MCF 10A (cell line): ENCODE results near the gene IRF1. TPM values are rescaled to one million over a fixed set of nuclear protein-coding genes. Genes with fewer than 3 reads are reported as not detected.

Experiments used
- BruUV-seq: library from RNA; stranded (reverse); fragments of 400-500 nt; replicated peaks from 2 replicates; lab custom pipeline; 2021; lab: Mats Ljungman, UMichigan
- CTCF ChIA-PET: fragments of 300-600 bp; sonication (Branson Sonifier 250); formaldehyde crosslinking; extraction: SDS; loops from one replicate; lab custom pipeline; 2021; ENCODE audit warnings: antibody characterized with exemption, inconsistent platforms; lab: Yijun Ruan, JAX
- POLR2A ChIA-PET: fragments of 300-600, 350-650 bp; sonication (Branson Sonifier 250); formaldehyde crosslinking; extraction: SDS; loops from one replicate; lab custom pipeline; 2020; ENCODE audit warnings: antibody characterized with exemption, inconsistent platforms; lab: Yijun Ruan, JAX
- DNase-seq: peaks from one replicate; pipeline ENCODE4 v3.0.0-alpha.2; 2018; ENCODE audit not compliant: unreplicated experiment
- H3K27ac Mint-ChIP-seq: one replicate; pipeline ENCODE4 v1.8.0; 2022; ENCODE audit warnings: mild to moderate bottlenecking, low read depth, mixed read lengths; ENCODE audit not compliant: unreplicated experiment
- H3K27me3 Mint-ChIP-seq: one replicate; pipeline ENCODE4 v1.8.0; 2022; ENCODE audit warnings: mixed read lengths; ENCODE audit not compliant: insufficient read depth, unreplicated experiment
- H3K36me3 Mint-ChIP-seq: one replicate; pipeline ENCODE4 v1.8.0; 2022; ENCODE audit warnings: mild to moderate bottlenecking, moderate library complexity, mixed read lengths; ENCODE audit not compliant: insufficient read depth, unreplicated experiment
- H3K4me1 Mint-ChIP-seq: one replicate; pipeline ENCODE4 v1.8.0; 2022; ENCODE audit warnings: mixed read lengths; ENCODE audit not compliant: insufficient read depth, unreplicated experiment
- H3K4me3 Mint-ChIP-seq: one replicate; pipeline ENCODE4 v1.8.0; 2022; ENCODE audit warnings: mild to moderate bottlenecking, moderate library complexity, mixed read lengths; ENCODE audit not compliant: unreplicated experiment
- H3K9me3 Mint-ChIP-seq: one replicate; pipeline ENCODE4 v1.8.0; 2022; ENCODE audit warnings: mixed read lengths; ENCODE audit not compliant: unreplicated experiment
- intact Hi-C: fragments of 100-400 bp; cut with micrococcal nuclease; formaldehyde crosslinking; loops from 2 replicates; pipeline ENCODE4 v1.14.1; 2022
- total RNA-seq: library from RNA; stranded (reverse); gene quantifications from 2 replicates; pipeline ENCODE4 v1.2.3, GENCODE V29; 2022
- TF ChIP-seq, protein P1 (sequence below): fragments of 200-600 bp; IDR thresholded peaks from one replicate; pipeline ENCODE4 v1.8.0; 2022; ENCODE audit warnings: antibody characterized with exemption, mild to moderate bottlenecking; ENCODE audit not compliant: unreplicated experiment

Gene IRF1
- total RNA-seq, 1 experiment from 2014 or later: 18.7 TPM

DNA sequence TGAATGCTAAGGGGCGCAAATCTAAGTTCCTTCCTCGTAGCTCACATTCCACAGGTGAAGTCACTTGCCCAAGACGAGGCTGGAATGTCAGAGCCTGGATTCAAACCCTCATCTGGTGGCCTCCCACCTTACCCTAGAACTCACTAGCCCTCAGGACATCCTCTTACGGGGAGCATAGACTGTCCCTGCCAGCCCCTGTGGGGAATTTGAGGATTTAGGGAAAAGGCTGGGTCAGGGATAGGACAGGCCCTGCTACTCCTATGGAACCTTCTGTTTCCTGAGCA, 45.0 kb downstream of the IRF1 start:
- no TSS peak for BruUV-seq
- Mint-ChIP-seq H3K27ac (peak overlapping the region; percentile 34), H3K9me3 (peaks cover 8% of the 10 kb centered on the region), H3K4me1 (peaks cover 42% of the 10 kb centered on the region), H3K27me3 (no peaks in the 10 kb centered on the region), H3K36me3 (no peaks in the 10 kb centered on the region), H3K4me3 (no peak overlapping the region)
- ChIA-PET CTCF (interaction anchor here (0.8 to 4.7 kb wide), 6 partner anchors 12 to 34 kb away, joined by 3 to 28 read pairs (median 4); no protein-coding TSS in a partner anchor), POLR2A (interaction anchor here (1.0 to 3.2 kb wide), 7 partner anchors 12 to 51 kb away, joined by 3 to 15 read pairs (median 6); partner anchors contain the start of gene IRF1)
- no peak for DNase-seq
- intact Hi-C loops: no loop called here
- TF ChIP-seq, protein P1, sequence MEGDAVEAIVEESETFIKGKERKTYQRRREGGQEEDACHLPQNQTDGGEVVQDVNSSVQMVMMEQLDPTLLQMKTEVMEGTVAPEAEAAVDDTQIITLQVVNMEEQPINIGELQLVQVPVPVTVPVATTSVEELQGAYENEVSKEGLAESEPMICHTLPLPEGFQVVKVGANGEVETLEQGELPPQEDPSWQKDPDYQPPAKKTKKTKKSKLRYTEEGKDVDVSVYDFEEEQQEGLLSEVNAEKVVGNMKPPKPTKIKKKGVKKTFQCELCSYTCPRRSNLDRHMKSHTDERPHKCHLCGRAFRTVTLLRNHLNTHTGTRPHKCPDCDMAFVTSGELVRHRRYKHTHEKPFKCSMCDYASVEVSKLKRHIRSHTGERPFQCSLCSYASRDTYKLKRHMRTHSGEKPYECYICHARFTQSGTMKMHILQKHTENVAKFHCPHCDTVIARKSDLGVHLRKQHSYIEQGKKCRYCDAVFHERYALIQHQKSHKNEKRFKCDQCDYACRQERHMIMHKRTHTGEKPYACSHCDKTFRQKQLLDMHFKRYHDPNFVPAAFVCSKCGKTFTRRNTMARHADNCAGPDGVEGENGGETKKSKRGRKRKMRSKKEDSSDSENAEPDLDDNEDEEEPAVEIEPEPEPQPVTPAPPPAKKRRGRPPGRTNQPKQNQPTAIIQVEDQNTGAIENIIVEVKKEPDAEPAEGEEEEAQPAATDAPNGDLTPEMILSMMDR: no peak

DNA sequence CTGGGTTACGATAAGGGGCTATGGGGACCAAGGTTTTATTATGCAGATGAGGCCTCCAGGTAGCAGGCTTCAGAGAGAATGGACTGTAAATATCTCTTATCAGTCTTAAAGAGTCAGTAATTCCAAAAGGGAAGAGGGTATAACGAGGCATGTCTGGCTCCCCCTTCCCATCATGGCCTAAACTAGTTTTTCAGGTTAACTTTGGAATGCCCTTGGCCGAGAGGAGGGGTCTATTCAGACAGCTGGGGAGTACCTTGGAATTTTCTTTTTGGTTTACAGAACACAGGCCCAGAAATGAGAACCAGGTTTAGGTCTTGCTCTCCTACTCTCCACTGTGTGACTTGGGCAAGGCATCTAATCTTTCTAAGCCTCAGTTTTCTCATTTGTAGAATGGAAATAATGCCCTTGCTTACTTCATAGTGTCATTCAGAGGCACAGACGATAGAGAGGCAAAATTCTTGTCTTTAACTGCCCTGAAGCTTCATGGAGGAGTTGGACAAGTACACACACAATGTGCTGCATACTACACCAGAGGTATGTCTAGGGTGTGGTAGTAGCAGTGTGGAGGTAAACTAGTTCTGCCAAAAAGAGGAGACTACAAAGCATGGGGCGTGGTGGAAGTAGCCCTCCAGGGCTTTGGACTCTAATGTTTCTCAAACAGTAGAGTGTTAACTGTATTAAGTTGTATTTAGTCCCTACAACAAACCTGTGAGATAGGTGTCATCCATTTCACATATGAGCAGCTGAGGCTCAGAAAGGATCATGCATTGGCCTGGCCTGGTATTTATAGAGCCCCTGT, 45.5 kb downstream of the IRF1 start:
- peak; percentile 70 for DNase-seq
- POLR2A ChIA-PET: interaction anchor here (0.6 to 3.2 kb wide), 8 partner anchors 13 to 518 kb away, joined by 3 to 15 read pairs (median 5); partner anchors contain the start of gene IRF1
- peaks cover 8% of the 10 kb centered on the region for H3K9me3 Mint-ChIP-seq
- BruUV-seq: no TSS peak
- H3K36me3 Mint-ChIP-seq: no peaks in the 10 kb centered on the region
- TF ChIP-seq, protein P1: no peak
- peaks cover 42% of the 10 kb centered on the region for H3K4me1 Mint-ChIP-seq
- CTCF ChIA-PET: interaction anchor here (0.8 to 4.7 kb wide), 6 partner anchors 13 to 35 kb away, joined by 3 to 28 read pairs (median 4); no protein-coding TSS in a partner anchor
- no peaks in the 10 kb centered on the region for H3K27me3 Mint-ChIP-seq
- H3K4me3 Mint-ChIP-seq: no peak overlapping the region
- intact Hi-C loops: no loop called here
- H3K27ac Mint-ChIP-seq: peak overlapping the region; percentile 34

DNA sequence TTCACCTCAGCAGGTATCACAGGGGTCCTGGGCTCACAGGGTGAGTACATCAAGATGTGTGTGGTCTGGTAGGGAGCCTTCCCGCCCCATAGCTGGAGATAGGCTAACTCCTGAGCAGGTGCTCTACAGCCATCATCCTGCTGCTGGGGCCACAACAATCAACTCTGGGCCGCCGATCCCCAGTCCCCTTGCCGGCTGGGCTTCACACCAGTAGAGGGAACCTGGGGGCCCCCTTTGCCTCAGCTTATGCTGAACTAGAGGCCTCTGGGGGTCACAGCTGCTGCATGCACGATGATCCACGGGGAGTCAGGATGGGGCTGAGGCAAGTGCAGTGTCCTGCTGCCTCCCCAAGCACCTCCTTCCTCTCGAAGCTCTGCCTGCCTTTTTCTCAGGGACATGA, 46.5 kb downstream of the IRF1 start:
- Mint-ChIP-seq H3K4me3 (no peak overlapping the region), H3K27ac (no peak overlapping the region), H3K27me3 (no peaks in the 10 kb centered on the region), H3K4me1 (peaks cover 50% of the 10 kb centered on the region), H3K9me3 (peaks cover 8% of the 10 kb centered on the region), H3K36me3 (no peaks in the 10 kb centered on the region)
- CTCF ChIA-PET: interaction anchor here (0.7 kb wide), 1 partner anchor 47 kb away, joined by 5 read pairs; the partner anchor contains the start of gene IRF1
- no peak for DNase-seq
- intact Hi-C loops: no loop called here
- BruUV-seq: no TSS peak
- TF ChIP-seq, protein P1: no peak
- POLR2A ChIA-PET: interaction anchor here (0.6 to 2.4 kb wide), 2 partner anchors 46 to 237 kb away, joined by 3 to 14 read pairs; partner anchors contain the start of gene IRF1

DNA sequence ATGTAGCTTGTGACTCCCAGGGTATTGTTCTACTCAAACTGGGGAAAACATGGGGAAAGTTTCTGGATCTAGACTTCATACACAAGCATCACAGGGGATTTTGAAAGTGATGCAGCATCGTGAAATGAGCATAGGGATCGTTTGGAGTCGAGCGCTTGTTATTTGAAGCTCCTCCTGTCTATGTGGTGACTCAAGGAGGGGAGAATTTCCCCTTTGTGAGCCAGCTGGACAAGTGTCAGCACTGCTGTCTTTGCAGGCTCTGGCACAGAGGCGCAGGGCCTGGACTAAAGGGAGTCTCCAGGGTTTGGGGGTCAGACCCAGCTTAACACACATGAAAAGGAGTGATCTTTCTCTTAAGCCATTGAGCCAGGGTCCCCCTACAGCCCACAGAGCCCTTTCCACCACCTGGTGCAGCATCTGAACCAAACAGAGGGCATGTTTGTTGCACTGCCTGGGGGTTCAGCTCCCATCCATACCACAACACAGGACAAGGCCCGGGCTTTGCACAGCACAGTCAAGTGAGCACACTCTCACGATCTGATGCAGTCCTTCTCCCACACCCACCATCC, 51.0 kb downstream of the IRF1 start:
- peak; percentile 89 for DNase-seq
- CTCF ChIA-PET: interaction anchor here (0.6 to 2.3 kb wide), 8 partner anchors 13 to 165 kb away, joined by 3 to 8 read pairs (median 3); no protein-coding TSS in a partner anchor
- intact Hi-C loops: no loop called here
- TF ChIP-seq, protein P1: no peak
- Mint-ChIP-seq H3K36me3 (no peaks in the 10 kb centered on the region), H3K27ac (peak overlapping the region; percentile 65), H3K4me1 (peaks cover 23% of the 10 kb centered on the region), H3K9me3 (no peaks in the 10 kb centered on the region), H3K4me3 (no peak overlapping the region), H3K27me3 (no peaks in the 10 kb centered on the region)
- BruUV-seq: no TSS peak
- POLR2A ChIA-PET: interaction anchor here (0.7 to 3.2 kb wide), 8 partner anchors 12 to 186 kb away, joined by 3 to 14 read pairs (median 4); partner anchors contain the start of gene IRF1
